ENCODE results near the gene CMAS. TPM values are rescaled to one million over a fixed set of nuclear protein-coding genes. Genes with fewer than 3 reads are reported as not detected.

The CMAS gene
- total and polyA plus RNA-seq, 12 donors = 18.1 to 41.2 (median 35.1) TPM

DNA sequence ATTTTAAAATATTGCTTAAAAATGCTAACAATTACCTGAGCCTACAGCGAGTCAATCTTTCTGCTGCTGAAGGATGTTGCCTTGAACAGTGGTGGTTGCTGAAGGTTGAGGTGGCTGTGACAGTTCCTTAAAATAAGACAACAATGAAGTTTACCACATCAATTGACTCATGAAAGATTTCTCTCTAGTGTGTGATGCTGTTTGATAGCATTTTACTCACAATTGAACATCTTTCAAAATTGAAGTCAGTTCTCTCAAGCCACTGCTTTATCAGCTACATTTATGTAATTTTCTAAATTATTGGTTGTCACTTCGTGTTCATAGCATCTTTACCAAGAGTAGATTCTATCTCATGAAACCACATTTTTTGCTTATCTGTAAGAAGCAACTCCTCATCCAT, 20.3 kb downstream of the CMAS start:
- intact Hi-C loops (cut with DNase I) = no loop called here
- Histone ChIP-seq H3K27ac (no peak overlapping the region), H3K9me3 (no peaks in the 10 kb centered on the region), H3K27me3 (no peaks in the 10 kb centered on the region), H3K36me3 (peaks cover 0 to 67% (median 24%) of the 10 kb centered on the region in 9 donors), H3K4me3 (no peak overlapping the region), H3K4me1 (no peaks in the 10 kb centered on the region)
- DNase-seq (no peak), ATAC-seq (no peak)
- WGBS, 2 donors = 96 to 100% methylated on average over 2 of the region's 2 CpGs
- TF ChIP-seq, protein P1, sequence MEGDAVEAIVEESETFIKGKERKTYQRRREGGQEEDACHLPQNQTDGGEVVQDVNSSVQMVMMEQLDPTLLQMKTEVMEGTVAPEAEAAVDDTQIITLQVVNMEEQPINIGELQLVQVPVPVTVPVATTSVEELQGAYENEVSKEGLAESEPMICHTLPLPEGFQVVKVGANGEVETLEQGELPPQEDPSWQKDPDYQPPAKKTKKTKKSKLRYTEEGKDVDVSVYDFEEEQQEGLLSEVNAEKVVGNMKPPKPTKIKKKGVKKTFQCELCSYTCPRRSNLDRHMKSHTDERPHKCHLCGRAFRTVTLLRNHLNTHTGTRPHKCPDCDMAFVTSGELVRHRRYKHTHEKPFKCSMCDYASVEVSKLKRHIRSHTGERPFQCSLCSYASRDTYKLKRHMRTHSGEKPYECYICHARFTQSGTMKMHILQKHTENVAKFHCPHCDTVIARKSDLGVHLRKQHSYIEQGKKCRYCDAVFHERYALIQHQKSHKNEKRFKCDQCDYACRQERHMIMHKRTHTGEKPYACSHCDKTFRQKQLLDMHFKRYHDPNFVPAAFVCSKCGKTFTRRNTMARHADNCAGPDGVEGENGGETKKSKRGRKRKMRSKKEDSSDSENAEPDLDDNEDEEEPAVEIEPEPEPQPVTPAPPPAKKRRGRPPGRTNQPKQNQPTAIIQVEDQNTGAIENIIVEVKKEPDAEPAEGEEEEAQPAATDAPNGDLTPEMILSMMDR (IDR thresholded peaks at IDR 0.05) = no peak

GRCh38 chr12:22069851-22070250, 23.8 kb downstream of the CMAS start:
- no peaks in the 10 kb centered on the region for H3K9me3 ChIP-seq
- ATAC-seq (no peak), DNase-seq (no peak)
- no peak overlapping the region for H3K27ac ChIP-seq
- H3K4me1 ChIP-seq = no peaks in the 10 kb centered on the region
- TF ChIP-seq, protein P1 (IDR thresholded peaks at IDR 0.05) = no peak
- intact Hi-C loops (cut with DNase I) = loop anchor here in 1 of 10 donors (10.0 kb wide), 1 partner anchor 375 kb away; no protein-coding TSS in a partner anchor
- H3K36me3 ChIP-seq = peaks cover 0 to 31% (median 13%) of the 10 kb centered on the region in 9 donors
- 65 to 73% methylated on average over 1 of the region's 1 CpG for WGBS, 2 donors
- no peak overlapping the region for H3K4me3 ChIP-seq
- no peaks in the 10 kb centered on the region for H3K27me3 ChIP-seq

DNA sequence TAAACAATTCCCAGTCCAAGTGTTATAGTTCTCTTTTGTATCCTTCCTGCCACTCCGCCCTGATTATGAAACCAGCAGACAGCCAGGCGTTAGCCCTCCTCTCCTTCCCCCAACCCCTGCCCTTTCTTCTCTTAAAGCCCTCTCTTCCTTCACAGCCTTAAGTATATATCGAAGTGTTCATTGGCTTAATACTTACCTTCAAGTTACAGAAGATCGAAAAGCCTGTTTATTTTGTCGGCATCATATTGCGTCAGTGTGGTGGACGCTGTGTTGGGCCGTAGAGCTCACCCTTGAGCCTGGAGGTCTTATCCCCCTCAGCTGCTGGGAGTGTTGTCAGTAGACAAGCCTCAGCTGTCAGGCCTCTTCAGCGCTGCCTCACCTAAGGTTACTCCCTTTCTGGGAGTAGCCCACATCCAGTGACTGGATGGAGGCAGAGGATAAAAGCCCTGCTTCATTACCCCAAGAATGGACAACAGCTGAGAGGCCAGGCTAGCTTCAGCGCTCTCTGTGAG, 36.2 kb downstream of the CMAS start:
- no peak for ATAC-seq
- Histone ChIP-seq H3K9me3 (no peaks in the 10 kb centered on the region), H3K36me3 (no peaks in the 10 kb centered on the region), H3K4me1 (no peaks in the 10 kb centered on the region), H3K27me3 (no peaks in the 10 kb centered on the region), H3K4me3 (no peak overlapping the region), H3K27ac (no peak overlapping the region)
- WGBS, 2 donors = 70 to 71% methylated on average over 10 of the region's 10 CpGs
- TF ChIP-seq, protein P1 (IDR thresholded peaks at IDR 0.05) = no peak
- no peak for DNase-seq
- intact Hi-C loops (cut with DNase I) = loop anchor here in 8 of 10 donors (2.0 to 10.0 kb wide), 8 partner anchors 255 to 553 kb away; no protein-coding TSS in a partner anchor

GRCh38 chr12:22083167-22083566, 37.1 kb downstream of the CMAS start:
- intact Hi-C loops (cut with DNase I) = loop anchor here in 9 of 10 donors (1.0 to 10.0 kb wide), 9 partner anchors 254 to 552 kb away; no protein-coding TSS in a partner anchor
- DNase-seq (no peak), ATAC-seq (peak in 3 of 8 donors; percentile 38 to 42 (median 41))
- Histone ChIP-seq H3K4me3 (no peak overlapping the region), H3K36me3 (no peaks in the 10 kb centered on the region), H3K27ac (no peak overlapping the region), H3K9me3 (no peaks in the 10 kb centered on the region), H3K27me3 (no peaks in the 10 kb centered on the region), H3K4me1 (no peaks in the 10 kb centered on the region)
- TF ChIP-seq, protein P1 (IDR thresholded peaks at IDR 0.05) = peak in 8 of 9 donors; percentile 21 to 68 (median 58)

All from heart right ventricle (tissue), 16 donors.